ENCODE results near the gene PRDM16.

DNA sequence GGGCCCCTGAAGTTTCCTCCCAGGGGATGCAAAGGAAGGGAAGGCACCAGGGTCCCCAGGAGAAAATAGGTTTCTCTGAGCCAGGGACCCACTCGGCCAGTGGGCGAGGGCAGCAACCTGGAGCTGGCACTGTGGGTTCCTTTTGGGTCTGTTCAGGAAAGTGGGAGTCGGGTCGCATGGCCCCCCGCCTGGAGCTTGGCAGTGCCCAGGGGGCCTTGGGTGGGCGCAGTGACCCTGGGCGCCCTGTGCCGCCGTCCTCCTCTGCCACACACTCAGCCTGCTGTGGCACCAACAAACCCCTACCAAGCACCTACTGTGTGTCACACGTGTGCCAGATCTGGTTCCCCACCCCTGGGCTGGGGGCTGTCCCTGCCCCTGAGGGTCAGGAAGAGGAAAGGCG lies 296.0 kb downstream of the PRDM16 start:
- TF ChIP-seq CTCF (conservative IDR thresholded peaks at IDR 0.05; ENCODE audit: low read length) (no peak), EZH2phosphoT487 (IDR thresholded peaks at IDR 0.05; ENCODE audit: borderline replicate concordance, low read depth, low read length) (no peak)
